Measurements from ENCODE around the gene CDH4.

- no peak for TF ChIP-seq CTCF (IDR thresholded peaks at IDR 0.05; ENCODE audit: borderline replicate concordance, extremely low read depth, low read length, poor library complexity, severe bottlenecking)
- no peak for TF ChIP-seq EZH2 (IDR thresholded peaks at IDR 0.05; ENCODE audit: borderline replicate concordance, low read depth, low read length, severe bottlenecking)
Observed at GRCh38 chr20:61404303-61404702, 152.2 kb downstream of the CDH4 start.
